K562 (cell line): ENCODE measurements around the gene SF3B4. TPM values are rescaled to one million over a fixed set of nuclear protein-coding genes. Genes with fewer than 3 reads are reported as not detected.
A peak's percentile ranks its signal among the peaks of the same experiment; 100 is the strongest.

Experiments
- AFF1 ChIP-seq, 2 experiments: fragments of 450-650 bp; IDR thresholded peaks; 2 replicates each; pipeline ENCODE4 v1.6.1; 2018; ENCODE audit warnings: mild to moderate bottlenecking in 2 of 2, low read depth in 1 of 2; ENCODE audit not compliant: partially characterized antibody in 2 of 2
- ARID1B ChIP-seq: fragments of 450-650 bp; IDR thresholded peaks from 2 replicates; pipeline ENCODE4 v1.6.1; 2016; ENCODE audit warnings: antibody characterized with exemption, mild to moderate bottlenecking, inconsistent platforms
- HLTF ChIP-seq: fragments of 450-650 bp; IDR thresholded peaks from 2 replicates; pipeline ENCODE4 v1.6.1; 2016
- HNRNPL ChIP-seq: fragments of 200-400 bp; formaldehyde crosslinking; IDR thresholded peaks from 2 replicates; pipeline ENCODE4 v1.6.1; 2017; ENCODE audit warnings: low read depth, mild to moderate bottlenecking, low read length
- PTTG1 ChIP-seq: fragments of 450-650 bp; IDR thresholded peaks from 2 replicates; pipeline ENCODE4 v1.6.1; 2016; ENCODE audit warnings: low read depth, mild to moderate bottlenecking, missing genetic modification characterization, missing compliant biosample characterization
- SAP30 ChIP-seq: fragments of 200-600 bp; sonication (generic); IDR thresholded peaks from 2 replicates; pipeline ENCODE4 v1.6.1; 2012; ENCODE audit warnings: borderline replicate concordance, low read depth, mild to moderate bottlenecking, moderate library complexity, low read length, control low read depth, inconsistent platforms; ENCODE audit not compliant: insufficient read depth, poor library complexity, severe bottlenecking
- ZNF384 ChIP-seq: IDR thresholded peaks from 2 replicates; pipeline ENCODE4 v1.6.1; 2012; ENCODE audit warnings: low read depth, low read length, improper control_type of control experiment
- polyA plus RNA-seq, 8 experiments: library from polyadenylated mRNA; depleted of rRNA in 4 of 8; stranded (reverse) in 5 of 8; unstranded in 3 of 8; fragments of >200 nt; fragmentation: Nextera tagmentation in 2 of 8; fragmentation: Illumina TruSeq in 1 of 8; extraction: Ambion mirVana in 2 of 8; extraction: Trizol in 1 of 8; gene quantifications; 2 replicates each; pipeline versions ENCODE4 v1.2.1 to v1.2.3, GENCODE V29; 2011 to 2014; ENCODE audit warnings: inconsistent platforms in 1 of 8, missing spikeins in 1 of 8
- total RNA-seq, 7 experiments: library from RNA; depleted of rRNA in 6 of 7; stranded (reverse); fragments of >200 nt in 6 of 7; fragmentation: Illumina TruSeq in 2 of 7; extraction: Trizol in 2 of 7; gene quantifications; 2 replicates each; pipeline versions ENCODE4 v1.2.1 to v1.2.3, GENCODE V29; 2011 to 2021; ENCODE audit warnings: low replicate concordance in 1 of 7

Gene SF3B4
- total and polyA plus RNA-seq, 9 of the 15 experiments (the other 6 are each of a cell fraction or from before 2014, with no cell fraction given) = 3.0 to 88.0 (median 26.1) TPM

- TF ChIP-seq AFF1 (IDR thresholded peaks at IDR 0.05; ENCODE audit: low read depth in 1 of 2, partially characterized antibody in 2 of 2) (peak; percentile 38 to 48), ZNF384 (peak; percentile 31; the same call in 1 of the 2 replicates), ARID1B (peak; percentile 47; the same call in 1 of the 2 replicates), HNRNPL (peak; percentile 84; the same call in 1 of the 2 replicates), SAP30 (peak; percentile 56), PTTG1 (tag) (no peak), HLTF (peak; percentile 70; the same call in 1 of the 2 replicates)
Observed at GRCh38 chr1:149888247-149888998, 39.2 kb downstream of the SF3B4 start (continued).
